HepG2 (cell line): ENCODE measurements around the gene LPO. TPM values are rescaled to one million over a fixed set of nuclear protein-coding genes. Genes with fewer than 3 reads are reported as not detected.

Experiments used
- ATAC-seq: fragments of 200-7000 bp; cut with Tn5 transposase; 3 replicates; pipeline ENCODE4 v1.9.1; 2020; ENCODE audit warnings: mild to moderate bottlenecking, moderate library complexity
- BruUV-seq: library from RNA; stranded (reverse); fragments of 400-500 nt; replicated peaks from 2 replicates; lab custom pipeline; 2021; lab: Mats Ljungman, UMichigan
- CTCF ChIA-PET: fragments of 300-600 bp; formaldehyde crosslinking; extraction: SDS; loops from one replicate; lab custom pipeline; 2021; ENCODE audit warnings: low total read pairs, inconsistent platforms, low intra/inter-chr PET ratio; lab: Yijun Ruan, JAX
- POLR2A ChIA-PET: fragments of 350-600 bp; sonication (Branson Sonifier 250); formaldehyde crosslinking; loops from one replicate; lab custom pipeline; 2020; ENCODE audit warnings: antibody characterized with exemption, inconsistent platforms; lab: Yijun Ruan, JAX
- DNase-seq: peaks from one replicate; pipeline ENCODE4 v3.0.0-alpha.2; 2015; ENCODE audit warnings: low spot score
- FAIRE-seq: peaks from 3 replicates; lab custom pipeline; 2011; peaks lifted over from hg19 to GRCh38; lab: Jason Lieb, UNC
- H2AFZ ChIP-seq: one replicate; pipeline ENCODE4 v1.6.1; 2011; ENCODE audit warnings: low read length, inconsistent platforms
- H3K27ac ChIP-seq: fragments of 300-600 bp; 3 replicates; pipeline ENCODE4 v1.8.0; 2011; ENCODE audit warnings: mixed run types, mild to moderate bottlenecking, mixed read lengths, low read length, inconsistent platforms; ENCODE audit not compliant: insufficient read depth; ENCODE audit errors: extremely low read length
- H3K27me3 ChIP-seq, 2 experiments: fragments of 200-600 bp in 1 of 2; 2 replicates in 1 of 2; 3 replicates in 1 of 2; pipeline versions ENCODE4 v1.6.0 to v1.8.0; 2011; ENCODE audit warnings: low read length in 2 of 2, mild to moderate bottlenecking in 2 of 2, moderate library complexity in 2 of 2, inconsistent platforms in 1 of 2; ENCODE audit not compliant: insufficient read depth in 2 of 2, control insufficient read depth in 1 of 2
- H3K36me3 ChIP-seq, 2 experiments: fragments of 200-600 bp in 1 of 2; replicated peaks in 1 of 2; 2 replicates in 1 of 2; 3 replicates in 1 of 2; pipeline versions ENCODE4 v1.5.1 to v1.8.0; 2011; ENCODE audit warnings: low read length in 2 of 2, inconsistent platforms in 1 of 2; ENCODE audit not compliant: insufficient read depth in 2 of 2, control insufficient read depth in 1 of 2
- H3K4me1 ChIP-seq: 2 replicates; pipeline ENCODE4 v1.5.1; 2012; ENCODE audit warnings: low read length, inconsistent platforms; ENCODE audit not compliant: insufficient read depth
- H3K4me2 ChIP-seq: 2 replicates; pipeline ENCODE4 v1.6.0; 2011; ENCODE audit warnings: low read depth, low read length, inconsistent platforms
- H3K4me3 ChIP-seq, 3 experiments: fragments of 200-600 bp in 1 of 3; sonication (generic), shearing (Covaris generic) in 1 of 3; replicated peaks in 1 of 3; 2 replicates each; pipeline ENCODE4 v1.5.1; 2011 to 2016; ENCODE audit warnings: low read length in 3 of 3, inconsistent platforms in 2 of 3, low read depth in 2 of 3, mild to moderate bottlenecking in 2 of 3, control low read depth in 1 of 3, mixed read lengths in 1 of 3; ENCODE audit not compliant: insufficient read depth in 1 of 3
- H3K79me2 ChIP-seq: one replicate; pipeline ENCODE4 v1.6.1; 2011; ENCODE audit warnings: low read length, inconsistent platforms; ENCODE audit not compliant: insufficient read depth
- H3K9ac ChIP-seq: 2 replicates; pipeline ENCODE4 v1.6.0; 2011; ENCODE audit warnings: mild to moderate bottlenecking, low read depth, low read length, inconsistent platforms; ENCODE audit not compliant: insufficient read depth
- H3K9me3 ChIP-seq: 2 replicates; pipeline ENCODE4 v1.5.1; 2012; ENCODE audit warnings: mild to moderate bottlenecking, low read length
- H4K20me1 ChIP-seq: 2 replicates; pipeline ENCODE4 v1.6.0; 2011; ENCODE audit warnings: inconsistent platforms, mild to moderate bottlenecking, low read length, moderate library complexity; ENCODE audit not compliant: insufficient read depth
- BHLHE40 ChIP-seq: IDR thresholded peaks from 2 replicates; pipeline ENCODE4 v1.6.1; 2011; ENCODE audit warnings: low read length, improper control_type of control experiment
- CC2D1A ChIP-seq: sonication (generic); formaldehyde crosslinking; IDR thresholded peaks from 2 replicates; pipeline ENCODE4 v1.8.1; 2023; ENCODE audit warnings: mild to moderate bottlenecking, missing genetic modification reagents
- RAD51 ChIP-seq: fragments of 450-650 bp; IDR thresholded peaks from 2 replicates; pipeline ENCODE4 v1.6.1; 2016; ENCODE audit warnings: borderline replicate concordance
- RERE ChIP-seq: IDR thresholded peaks from 2 replicates; pipeline ENCODE4 v1.6.1; 2016; ENCODE audit warnings: low read depth, missing genetic modification reagents, missing compliant biosample characterization
- U2AF2 ChIP-seq: fragments of 200-400 bp; formaldehyde crosslinking; IDR thresholded peaks from 2 replicates; pipeline ENCODE4 v1.6.1; 2017; ENCODE audit warnings: low read depth, mild to moderate bottlenecking, low read length
- ZBTB34 ChIP-seq: sonication (generic); formaldehyde crosslinking; IDR thresholded peaks from 2 replicates; pipeline ENCODE4 v1.8.0; 2022; ENCODE audit warnings: mild to moderate bottlenecking, missing genetic modification reagents
- ZNF580 ChIP-seq: IDR thresholded peaks from 2 replicates; pipeline ENCODE4 v1.6.1; 2016; ENCODE audit warnings: low read depth, borderline replicate concordance
- ZNF83 ChIP-seq: sonication (generic); formaldehyde crosslinking; IDR thresholded peaks from 2 replicates; pipeline ENCODE4 v1.4.0; 2020; ENCODE audit warnings: missing genetic modification reagents, mild to moderate bottlenecking, borderline replicate concordance
- ZNF883 ChIP-seq: sonication (generic); formaldehyde crosslinking; IDR thresholded peaks from 2 replicates; pipeline ENCODE4 v1.5.1; 2020; ENCODE audit warnings: mild to moderate bottlenecking, missing genetic modification reagents; ENCODE audit errors: not compliant biosample characterization
- WGBS: methylation state at CpG from one replicate; pipeline ENCODE4 v1.1.6; 2017; ENCODE audit warnings: low lambda C conversion rate; 5-methylcytosine and 5-hydroxymethylcytosine counted together
- in situ Hi-C: cut with HindIII; loops from 2 replicates; pipeline ENCODE4 v1.10.0; 2017; ENCODE audit warnings: low pct_unique_long_range_greater_than_20kb; ENCODE audit not compliant: extremely low pct_ligation_motif_present
- intact Hi-C: fragments of 100-400 bp; cut with micrococcal nuclease; formaldehyde crosslinking; loops from one replicate; pipeline ENCODE4 v1.10.0; 2022; ENCODE audit not compliant: unreplicated experiment
- polyA plus RNA-seq, 8 experiments: library from polyadenylated mRNA; depleted of rRNA in 3 of 8; stranded (reverse) in 7 of 8; unstranded in 1 of 8; fragments of >200 nt; fragmentation: Illumina TruSeq in 4 of 8; extraction: Trizol in 4 of 8; gene quantifications; 2 replicates each; pipeline versions ENCODE4 v1.2.1 to v1.2.3, GENCODE V29; 2011 to 2016; ENCODE audit warnings: low read depth in 4 of 8, missing spikeins in 1 of 8, mixed read lengths in 1 of 8; ENCODE audit not compliant: insufficient read depth in 1 of 8
- total RNA-seq, 5 experiments: library from RNA; depleted of rRNA; stranded (reverse); fragments of >200 nt; fragmentation: Illumina TruSeq; extraction: Trizol; gene quantifications; 2 replicates each; pipeline ENCODE4 v1.2.3, GENCODE V29; 2016; ENCODE audit warnings: low read depth in 1 of 5
- TF ChIP-seq, protein P1 (sequence below): sonication (generic); formaldehyde crosslinking; IDR thresholded peaks from 2 replicates; pipeline ENCODE4 v1.5.1; 2020; ENCODE audit warnings: mild to moderate bottlenecking, missing genetic modification reagents, borderline replicate concordance
- TF ChIP-seq, protein P2 (sequence below): sonication (generic); formaldehyde crosslinking; IDR thresholded peaks from 2 replicates; pipeline ENCODE4 v1.5.0; 2020; ENCODE audit warnings: mild to moderate bottlenecking, missing genetic modification reagents, borderline replicate concordance

LPO gene
- total and polyA plus RNA-seq, 2 of the 13 experiments (the other 11 are each of a cell fraction or from before 2014, with no cell fraction given) = not detected

DNA sequence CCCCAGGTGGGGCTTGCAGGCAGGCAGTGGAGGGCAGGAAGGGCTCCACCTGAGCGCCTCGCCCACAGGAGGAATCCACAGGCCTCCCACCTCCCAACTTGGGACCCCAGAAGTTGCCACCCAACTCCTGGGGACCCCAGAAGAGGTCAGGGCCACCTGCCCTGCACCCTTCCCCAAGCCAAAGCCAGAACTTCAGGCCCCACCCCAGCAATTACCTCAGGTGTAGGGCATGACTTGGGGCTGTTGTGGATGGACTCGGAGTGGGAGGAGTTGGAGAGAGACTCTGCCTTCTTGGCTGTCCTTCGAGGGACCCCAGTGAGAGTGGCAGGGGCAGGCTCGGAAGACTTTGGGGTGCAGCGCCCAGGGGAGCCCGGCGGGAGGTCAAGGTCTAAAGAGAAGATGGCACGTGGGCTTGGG, 79.7 kb downstream of the LPO start:
- Histone ChIP-seq H3K4me1 (peaks cover 19% of the 10 kb centered on the region; the same call in 1 of the 2 replicates), H3K79me2 (no peaks in the 10 kb centered on the region), H3K27ac (no peak overlapping the region), H3K4me2 (no peak overlapping the region), H3K9me3 (no peaks in the 10 kb centered on the region), H4K20me1 (no peaks in the 10 kb centered on the region), H3K36me3 (no peaks in the 10 kb centered on the region), H3K27me3 (peaks cover 19 to 70% of the 10 kb centered on the region in 2 experiments), H3K9ac (no peak overlapping the region), H3K4me3 (no peak overlapping the region), H2AFZ (no peak overlapping the region)
- FAIRE-seq (no peak), ATAC-seq (no peak), DNase-seq (no peak)
- intact Hi-C loops = no loop called here
- WGBS = 54% methylated on average over 7 of the region's 9 CpGs
- ChIA-PET POLR2A (interaction anchor here (1.0 to 2.6 kb wide), 8 partner anchors 10 to 98 kb away, joined by 3 to 35 read pairs (median 4); partner anchors contain the start of genes RNF43 and SUPT4H1), CTCF (interaction anchor here (1.5 to 5.0 kb wide), 3 partner anchors 10 to 130 kb away, joined by 9 to 121 read pairs (median 20); partner anchors contain the start of gene RNF43)
- no TSS peak for BruUV-seq
- in situ Hi-C loops = no loop called here
- TF ChIP-seq U2AF2 (no peak), CC2D1A (CRISPR knock-in tag) (no peak), ZNF83 (no peak), ZNF580 (CRISPR knock-in tag) (no peak), BHLHE40 (no peak), ZNF883 (no peak), RERE (CRISPR knock-in tag) (no peak), ZBTB34 (CRISPR knock-in tag) (no peak), RAD51 (no peak)
- TF ChIP-seq, protein P1, sequence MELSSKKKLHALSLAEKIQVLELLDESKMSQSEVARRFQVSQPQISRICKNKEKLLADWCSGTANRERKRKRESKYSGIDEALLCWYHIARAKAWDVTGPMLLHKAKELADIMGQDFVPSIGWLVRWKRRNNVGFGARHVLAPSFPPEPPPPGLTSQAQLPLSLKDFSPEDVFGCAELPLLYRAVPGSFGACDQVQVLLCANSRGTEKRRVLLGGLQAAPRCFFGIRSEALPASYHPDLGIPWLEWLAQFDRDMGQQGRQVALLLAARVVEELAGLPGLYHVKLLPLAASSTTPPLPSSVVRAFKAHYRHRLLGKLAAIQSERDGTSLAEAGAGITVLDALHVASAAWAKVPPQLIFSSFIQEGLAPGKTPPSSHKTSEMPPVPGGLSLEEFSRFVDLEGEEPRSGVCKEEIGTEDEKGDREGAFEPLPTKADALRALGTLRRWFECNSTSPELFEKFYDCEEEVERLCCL (CRISPR knock-in tag) = no peak
- TF ChIP-seq, protein P2, sequence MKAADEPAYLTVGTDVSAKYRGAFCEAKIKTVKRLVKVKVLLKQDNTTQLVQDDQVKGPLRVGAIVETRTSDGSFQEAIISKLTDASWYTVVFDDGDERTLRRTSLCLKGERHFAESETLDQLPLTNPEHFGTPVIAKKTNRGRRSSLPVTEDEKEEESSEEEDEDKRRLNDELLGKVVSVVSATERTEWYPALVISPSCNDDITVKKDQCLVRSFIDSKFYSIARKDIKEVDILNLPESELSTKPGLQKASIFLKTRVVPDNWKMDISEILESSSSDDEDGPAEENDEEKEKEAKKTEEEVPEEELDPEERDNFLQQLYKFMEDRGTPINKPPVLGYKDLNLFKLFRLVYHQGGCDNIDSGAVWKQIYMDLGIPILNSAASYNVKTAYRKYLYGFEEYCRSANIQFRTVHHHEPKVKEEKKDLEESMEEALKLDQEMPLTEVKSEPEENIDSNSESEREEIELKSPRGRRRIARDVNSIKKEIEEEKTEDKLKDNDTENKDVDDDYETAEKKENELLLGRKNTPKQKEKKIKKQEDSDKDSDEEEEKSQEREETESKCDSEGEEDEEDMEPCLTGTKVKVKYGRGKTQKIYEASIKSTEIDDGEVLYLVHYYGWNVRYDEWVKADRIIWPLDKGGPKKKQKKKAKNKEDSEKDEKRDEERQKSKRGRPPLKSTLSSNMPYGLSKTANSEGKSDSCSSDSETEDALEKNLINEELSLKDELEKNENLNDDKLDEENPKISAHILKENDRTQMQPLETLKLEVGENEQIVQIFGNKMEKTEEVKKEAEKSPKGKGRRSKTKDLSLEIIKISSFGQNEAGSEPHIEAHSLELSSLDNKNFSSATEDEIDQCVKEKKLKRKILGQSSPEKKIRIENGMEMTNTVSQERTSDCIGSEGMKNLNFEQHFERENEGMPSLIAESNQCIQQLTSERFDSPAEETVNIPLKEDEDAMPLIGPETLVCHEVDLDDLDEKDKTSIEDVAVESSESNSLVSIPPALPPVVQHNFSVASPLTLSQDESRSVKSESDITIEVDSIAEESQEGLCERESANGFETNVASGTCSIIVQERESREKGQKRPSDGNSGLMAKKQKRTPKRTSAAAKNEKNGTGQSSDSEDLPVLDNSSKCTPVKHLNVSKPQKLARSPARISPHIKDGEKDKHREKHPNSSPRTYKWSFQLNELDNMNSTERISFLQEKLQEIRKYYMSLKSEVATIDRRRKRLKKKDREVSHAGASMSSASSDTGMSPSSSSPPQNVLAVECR = no peak
